ENCODE measurements around the gene ME3. TPM values are rescaled to one million over a fixed set of nuclear protein-coding genes. Genes with fewer than 3 reads are reported as not detected.

ME3 gene
- total and polyA plus RNA-seq, 2 donors (not counting 1 experiment from before 2014, with no cell fraction given) = 8.8 to 50.7 TPM

GRCh38 chr11:86624366-86624765 lies 48.0 kb downstream of the ME3 start:
- DNase-seq (ENCODE audit: low read depth in 2 of 2) = no peak
- Histone ChIP-seq H3K4me2 (ENCODE audit: extremely low read depth, insufficient read depth, low read length) (no peak overlapping the region), H3K4me3 (replicated peaks in 1 of 4; ENCODE audit: control extremely low read depth in 1 of 4, insufficient read depth in 1 of 4, low read depth in 3 of 4, low read length in 4 of 4) (no peak overlapping the region), H3K79me2 (ENCODE audit: control insufficient read depth, insufficient read depth, low read length) (no peaks in the 10 kb centered on the region), H3K36me3 (ENCODE audit: control insufficient read depth, insufficient read depth, low read length) (no peaks in the 10 kb centered on the region), H3K27ac (ENCODE audit: insufficient read depth, low read length) (no peak overlapping the region), H3K9me3 (ENCODE audit: control insufficient read depth, insufficient read depth, low read depth, low read length) (no peaks in the 10 kb centered on the region), H4K20me1 (ENCODE audit: control insufficient read depth, extremely low read depth, insufficient read depth, low read length) (no peaks in the 10 kb centered on the region), H3K27me3 (ENCODE audit: control insufficient read depth, insufficient read depth, low read length) (no peaks in the 10 kb centered on the region), H2AFZ (ENCODE audit: low read length) (no peak overlapping the region), H3K4me1 (ENCODE audit: control insufficient read depth, extremely low read depth, insufficient read depth, low read length) (peaks cover 9% of the 10 kb centered on the region), H3K9ac (ENCODE audit: insufficient read depth, low read length) (no peak overlapping the region)
- TF ChIP-seq EZH2 (IDR thresholded peaks at IDR 0.05; ENCODE audit: low read length, missing control alignments) (no peak), CTCF (conservative IDR thresholded peaks at IDR 0.05 in 1 of 2, IDR thresholded peaks at IDR 0.05 in 1 of 2; ENCODE audit: low read depth in 1 of 2, low read length in 2 of 2) (no peak)

- no peak overlapping the region for H3K4me3 ChIP-seq (replicated peaks in 1 of 4; ENCODE audit: control extremely low read depth in 1 of 4, insufficient read depth in 1 of 4, low read depth in 3 of 4, low read length in 4 of 4)
- TF ChIP-seq EZH2 (IDR thresholded peaks at IDR 0.05; ENCODE audit: low read length, missing control alignments) (no peak), CTCF (conservative IDR thresholded peaks at IDR 0.05 in 1 of 2, IDR thresholded peaks at IDR 0.05 in 1 of 2; ENCODE audit: low read depth in 1 of 2, low read length in 2 of 2) (no peak)
- no peaks in the 10 kb centered on the region for H3K27me3 ChIP-seq (ENCODE audit: control insufficient read depth, insufficient read depth, low read length)
- H3K9me3 ChIP-seq (ENCODE audit: control insufficient read depth, insufficient read depth, low read depth, low read length) = no peaks in the 10 kb centered on the region
- no peak for DNase-seq (ENCODE audit: low read depth in 2 of 2)
- H4K20me1 ChIP-seq (ENCODE audit: control insufficient read depth, extremely low read depth, insufficient read depth, low read length) = no peaks in the 10 kb centered on the region
- no peaks in the 10 kb centered on the region for H3K36me3 ChIP-seq (ENCODE audit: control insufficient read depth, insufficient read depth, low read length)
- no peak overlapping the region for H3K9ac ChIP-seq (ENCODE audit: insufficient read depth, low read length)
- no peaks in the 10 kb centered on the region for H3K79me2 ChIP-seq (ENCODE audit: control insufficient read depth, insufficient read depth, low read length)
- H3K4me2 ChIP-seq (ENCODE audit: extremely low read depth, insufficient read depth, low read length) = no peak overlapping the region
- H2AFZ ChIP-seq (ENCODE audit: low read length) = no peak overlapping the region
- H3K27ac ChIP-seq (ENCODE audit: insufficient read depth, low read length) = no peak overlapping the region
- peaks cover 5% of the 10 kb centered on the region for H3K4me1 ChIP-seq (ENCODE audit: control insufficient read depth, extremely low read depth, insufficient read depth, low read length)
Observed at GRCh38 chr11:86623736-86624135, 48.7 kb downstream of the ME3 start.

GRCh38 chr11:86623041-86623621 lies 49.3 kb downstream of the ME3 start:
- Histone ChIP-seq H3K27ac (ENCODE audit: insufficient read depth, low read length) (no peak overlapping the region), H3K79me2 (ENCODE audit: control insufficient read depth, insufficient read depth, low read length) (no peaks in the 10 kb centered on the region), H3K4me1 (ENCODE audit: control insufficient read depth, extremely low read depth, insufficient read depth, low read length) (peaks cover 4% of the 10 kb centered on the region), H3K9me3 (ENCODE audit: control insufficient read depth, insufficient read depth, low read depth, low read length) (no peaks in the 10 kb centered on the region), H3K27me3 (ENCODE audit: control insufficient read depth, insufficient read depth, low read length) (no peaks in the 10 kb centered on the region), H3K9ac (ENCODE audit: insufficient read depth, low read length) (no peak overlapping the region), H3K36me3 (ENCODE audit: control insufficient read depth, insufficient read depth, low read length) (no peaks in the 10 kb centered on the region), H3K4me2 (ENCODE audit: extremely low read depth, insufficient read depth, low read length) (no peak overlapping the region), H2AFZ (ENCODE audit: low read length) (no peak overlapping the region), H3K4me3 (replicated peaks in 1 of 4; ENCODE audit: control extremely low read depth in 1 of 4, insufficient read depth in 1 of 4, low read depth in 3 of 4, low read length in 4 of 4) (no peak overlapping the region), H4K20me1 (ENCODE audit: control insufficient read depth, extremely low read depth, insufficient read depth, low read length) (no peaks in the 10 kb centered on the region)
- peak in 1 of 2 donors; percentile 58 for DNase-seq (ENCODE audit: low read depth in 2 of 2)
- TF ChIP-seq CTCF (conservative IDR thresholded peaks at IDR 0.05 in 1 of 2, IDR thresholded peaks at IDR 0.05 in 1 of 2; ENCODE audit: low read depth in 1 of 2, low read length in 2 of 2) = no peak
- TF ChIP-seq EZH2 (IDR thresholded peaks at IDR 0.05; ENCODE audit: low read length, missing control alignments) = no peak

All from fibroblast of lung (primary cell).